ENCODE results near the gene GPR25.
"Not testable (repeated sequence)": the region's sequence is repeated elsewhere in the genome, so short reads cannot be mapped to it uniquely, and the experiment has no call there.

GPR25 gene

GRCh38 chr1:200911936-200912335 is 39.2 kb downstream of the GPR25 start:
- DNase-seq (ENCODE audit: low read depth): not testable (repeated sequence)

GRCh38 chr1:200912737-200913407 is 40.1 kb downstream of the GPR25 start:
- DNase-seq (ENCODE audit: low read depth): no peak

DNA sequence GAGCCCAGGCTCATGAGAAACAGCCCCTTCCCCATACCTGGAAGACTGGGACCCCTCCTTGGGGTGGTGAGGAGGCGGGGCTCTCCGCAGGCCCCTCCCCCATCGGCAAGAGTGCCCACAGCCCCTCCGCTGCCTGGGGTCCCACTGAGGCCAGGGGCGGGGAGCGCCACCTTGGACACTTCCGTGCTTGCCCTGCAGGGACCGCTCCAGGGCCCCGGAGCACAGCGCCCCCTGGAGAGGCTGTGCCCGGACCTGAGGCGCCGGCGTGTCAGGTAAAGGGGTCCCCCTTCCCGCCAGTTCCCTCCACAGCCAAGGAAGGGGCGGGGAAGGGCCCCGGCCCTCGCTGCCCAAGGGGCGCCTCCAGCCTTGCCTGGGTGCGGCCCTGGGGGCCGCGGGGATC is 43.4 kb downstream of the GPR25 start:
- no peak for DNase-seq (ENCODE audit: low read depth)

- no peak for DNase-seq (ENCODE audit: low read depth)
Measured at GRCh38 chr1:200916681-200917080, 43.9 kb downstream of the GPR25 start.

- no peak for DNase-seq (ENCODE audit: low read depth)
Measured at GRCh38 chr1:200917291-200917817, 44.6 kb downstream of the GPR25 start.

DNA sequence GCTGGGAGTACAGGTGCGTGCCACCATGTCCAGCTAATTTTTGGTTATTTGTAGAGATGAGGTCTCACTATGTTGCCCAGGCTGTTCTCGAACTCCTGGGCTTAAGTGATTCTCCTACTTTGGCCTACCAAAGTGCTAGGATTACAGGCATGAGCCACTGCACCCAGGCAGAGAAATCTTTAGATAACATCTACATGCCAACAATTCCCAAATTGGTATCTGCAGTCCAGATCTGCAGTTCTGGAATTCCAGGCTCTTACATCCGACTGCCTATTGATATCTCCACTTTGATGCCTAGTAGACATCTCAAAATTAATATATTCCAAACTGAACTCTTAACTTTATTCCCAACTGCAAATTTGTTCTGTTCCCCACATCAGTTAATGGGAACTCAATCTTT is 45.2 kb downstream of the GPR25 start:
- DNase-seq (ENCODE audit: low read depth): no peak

DNA sequence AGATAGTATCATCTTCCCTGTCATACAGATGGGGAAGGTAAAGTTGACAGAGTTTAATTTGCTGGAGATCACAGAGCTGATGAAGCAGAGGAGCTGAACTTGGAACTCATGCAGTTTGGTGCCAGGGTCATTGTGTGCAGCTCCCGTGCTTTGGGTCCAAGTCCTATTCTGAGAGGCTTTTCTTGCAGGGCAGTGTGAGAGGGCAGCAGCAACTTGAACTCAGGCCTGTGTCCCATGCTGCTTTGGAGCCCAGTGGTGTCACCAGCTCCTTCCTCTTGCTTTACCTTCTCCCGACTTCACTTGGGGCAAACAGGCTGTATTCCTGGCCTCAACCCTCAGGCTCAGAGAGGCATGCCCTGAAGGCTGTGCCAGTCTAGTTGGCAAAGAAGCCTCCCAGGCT is 46.6 kb downstream of the GPR25 start:
- DNase-seq (ENCODE audit: low read depth): no peak

- no peak for DNase-seq (ENCODE audit: low read depth)
Measured at GRCh38 chr1:200921571-200922110, 48.9 kb downstream of the GPR25 start.

- no peak for DNase-seq (ENCODE audit: low read depth)
Measured at GRCh38 chr1:200922406-200922805, 49.6 kb downstream of the GPR25 start.

DNA sequence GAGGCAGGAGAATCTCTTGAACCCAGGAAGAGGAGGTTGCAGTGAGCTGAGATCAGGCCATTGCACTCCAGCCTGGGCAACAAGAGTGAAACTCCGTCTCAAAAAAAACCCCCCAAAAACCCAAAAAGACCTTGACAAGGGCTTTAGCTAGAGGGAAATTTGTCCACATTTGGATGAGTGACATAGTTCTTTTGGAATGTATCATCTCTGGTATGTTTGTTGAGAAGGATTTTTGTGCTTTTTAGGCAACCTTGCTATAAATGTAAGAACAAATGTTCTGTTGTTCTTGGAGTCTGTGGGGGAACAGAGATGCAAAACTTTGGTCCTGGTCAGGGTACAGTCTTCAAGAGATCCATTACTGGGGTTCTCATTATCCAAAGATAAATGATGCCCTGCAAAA is 50.8 kb downstream of the GPR25 start:
- DNase-seq (ENCODE audit: low read depth): no peak
